ENCODE measurements around the gene SHC2. TPM values are rescaled to one million over a fixed set of nuclear protein-coding genes. Genes with fewer than 3 reads are reported as not detected.

SHC2 gene
- polyA plus RNA-seq, 6 donors from 2014 or later: 0.20 TPM; not detected in 5

DNA sequence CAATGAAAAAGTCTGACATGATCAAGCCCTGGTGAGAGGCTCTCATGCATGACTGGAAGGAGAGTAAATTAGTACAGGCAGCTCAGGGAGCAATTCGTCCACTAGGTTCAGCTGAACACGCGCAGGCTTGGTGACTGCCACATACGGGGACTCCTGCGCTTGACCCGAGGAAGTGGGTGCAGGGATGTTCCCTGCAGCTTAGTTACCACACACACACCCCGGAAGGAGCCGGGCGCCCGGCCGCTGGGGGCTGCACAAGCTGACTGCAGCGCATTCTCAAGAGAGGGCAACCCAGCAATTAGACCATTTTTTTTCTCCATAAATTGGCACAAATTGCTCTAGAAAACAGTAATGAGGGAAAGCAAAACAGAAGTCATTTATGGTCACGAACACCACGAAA is 93.3 kb downstream of the SHC2 start:
- H3K27ac Mint-ChIP-seq: no peak overlapping the region
- H3K4me1 Mint-ChIP-seq: no peaks in the 10 kb centered on the region
- peaks cover 10 to 40% (median 39%) of the 10 kb centered on the region in 3 donors for H3K27me3 Mint-ChIP-seq
- no peak overlapping the region for H3K4me3 Mint-ChIP-seq
- DNase-seq: no peak
- H3K36me3 Mint-ChIP-seq: peaks cover 0 to 8% of the 10 kb centered on the region in 2 donors
- H3K9me3 Mint-ChIP-seq: peaks cover 0 to 4% (median 0%) of the 10 kb centered on the region in 7 donors
- ATAC-seq (ENCODE audit: low read depth in 2 of 2): no peak

DNA sequence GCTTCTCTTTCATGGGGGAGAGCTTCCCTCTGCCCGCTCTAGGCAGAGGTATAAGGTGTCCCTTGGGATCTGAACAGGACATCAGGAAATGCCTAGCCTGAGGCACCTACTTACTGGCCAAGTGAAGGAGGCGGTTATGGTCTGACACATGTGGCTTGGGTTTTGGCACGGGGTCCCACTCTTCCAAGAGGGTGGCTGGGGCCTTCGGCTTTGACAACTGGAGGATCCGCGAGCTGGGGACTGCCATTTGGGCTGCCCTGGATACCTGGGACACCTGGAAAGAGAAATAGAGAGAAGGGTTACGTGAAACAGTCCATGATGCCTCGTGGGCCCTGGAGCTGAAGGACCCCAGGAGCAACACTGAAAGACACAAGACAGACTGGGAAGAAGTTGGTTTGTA is 93.9 kb downstream of the SHC2 start:
- H3K27ac Mint-ChIP-seq: peak overlapping the region in 1 of 6 donors; percentile 89
- no peak for DNase-seq
- no peak for ATAC-seq (ENCODE audit: low read depth in 2 of 2)
- H3K9me3 Mint-ChIP-seq: peaks cover 0 to 4% (median 0%) of the 10 kb centered on the region in 7 donors
- peaks cover 0 to 8% of the 10 kb centered on the region in 2 donors for H3K36me3 Mint-ChIP-seq
- H3K4me1 Mint-ChIP-seq: no peaks in the 10 kb centered on the region
- peaks cover 7 to 37% (median 34%) of the 10 kb centered on the region in 3 donors for H3K27me3 Mint-ChIP-seq
- peak overlapping the region in 1 of 8 donors; percentile 12 for H3K4me3 Mint-ChIP-seq

Other genes with a start within 250 kb of the SHC2 start
- gene PLPP2, start 169.6 kb downstream of the SHC2 start, polyA plus RNA-seq (ENCODE audit: low read depth in 6 of 6): not detected
- 1 to 10 TPM; 2.4 to 5.1 (median 3.9) TPM for gene MIER2, start 116.2 kb downstream of the SHC2 start, polyA plus RNA-seq (ENCODE audit: low read depth in 6 of 6)
- gene C2CD4C, start 51.9 kb downstream of the SHC2 start, polyA plus RNA-seq (ENCODE audit: low read depth in 6 of 6): not detected
- under 1 TPM in 4 of 6 donors, not detected in 2; 0.24 to 0.34 (median 0.30) TPM for gene MADCAM1, start 35.5 kb upstream of the SHC2 start, polyA plus RNA-seq (ENCODE audit: low read depth in 6 of 6)
- 10 to 100 TPM; 14.6 to 30.0 (median 18.7) TPM for gene TPGS1, start 46.5 kb upstream of the SHC2 start, polyA plus RNA-seq (ENCODE audit: low read depth in 6 of 6)
- 10 to 100 TPM; 17.7 to 30.6 (median 19.4) TPM for gene CDC34, start 70.7 kb upstream of the SHC2 start, polyA plus RNA-seq (ENCODE audit: low read depth in 6 of 6)
- gene GZMM, start 83.0 kb upstream of the SHC2 start, polyA plus RNA-seq (ENCODE audit: low read depth in 6 of 6): 1 to 10 TPM in 2 of 6 donors, under 1 TPM in 2, not detected in 2; 0.40 to 1.5 (median 1.0) TPM
- gene BSG, start 111.6 kb upstream of the SHC2 start, polyA plus RNA-seq (ENCODE audit: low read depth in 6 of 6): 100 to 1,000 TPM; 205 to 270 (median 235) TPM
- not detected for gene HCN2, start 128.8 kb upstream of the SHC2 start, polyA plus RNA-seq (ENCODE audit: low read depth in 6 of 6)
- gene POLRMT, start 172.5 kb upstream of the SHC2 start, polyA plus RNA-seq (ENCODE audit: low read depth in 6 of 6): 10 to 100 TPM; 12.1 to 56.8 (median 34.4) TPM
- not detected for gene FGF22, start 178.8 kb upstream of the SHC2 start, polyA plus RNA-seq (ENCODE audit: low read depth in 6 of 6)
- gene RNF126, start 202.2 kb upstream of the SHC2 start, polyA plus RNA-seq (ENCODE audit: low read depth in 6 of 6): 10 to 100 TPM; 51.0 to 72.4 (median 59.1) TPM
- gene FSTL3, start 215.4 kb upstream of the SHC2 start, polyA plus RNA-seq (ENCODE audit: low read depth in 6 of 6): 1 to 10 TPM in 4 of 6 donors, under 1 TPM in 1, not detected in 1; 0.77 to 3.6 (median 2.8) TPM
- not detected for gene PRSS57, start 234.4 kb upstream of the SHC2 start, polyA plus RNA-seq (ENCODE audit: low read depth in 6 of 6)
- gene PALM, start 247.9 kb upstream of the SHC2 start, polyA plus RNA-seq (ENCODE audit: low read depth in 6 of 6): under 1 TPM in 1 of 6 donors, not detected in 5; 0.35 TPM